ENCODE data around the gene TOMM20. TPM values are rescaled to one million over a fixed set of nuclear protein-coding genes. Genes with fewer than 3 reads are reported as not detected.

Gene TOMM20
- total and polyA plus RNA-seq, 2 of the 8 experiments (the other 6 are each of a cell fraction or from before 2014, with no cell fraction given) = 71.4 to 168 TPM

DNA sequence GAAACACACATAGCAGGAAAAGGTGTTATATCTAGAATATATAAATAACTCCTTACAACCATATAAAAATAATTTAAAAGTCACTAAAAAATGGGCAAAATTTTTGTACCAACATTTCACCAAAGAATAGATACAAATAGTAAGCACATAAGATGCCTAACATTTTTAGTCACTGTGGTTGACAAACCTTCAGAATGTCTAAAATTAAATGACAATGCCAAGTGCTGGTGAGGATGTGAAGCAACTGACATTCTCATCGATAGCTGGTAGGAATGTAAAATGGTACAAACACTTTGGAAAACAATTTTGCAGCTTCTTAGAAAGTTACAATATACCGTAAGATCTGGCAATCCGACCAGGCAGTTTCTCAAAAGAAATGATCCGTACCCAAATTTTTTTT, 14.4 kb upstream of the TOMM20 start (continued):
- no peak for TF ChIP-seq BRCA1 (IDR thresholded peaks at IDR 0.05; ENCODE audit: low read depth, low read length)
- TF ChIP-seq CBX5 (IDR thresholded peaks at IDR 0.05; ENCODE audit: low read depth, low read length) = no peak
- TF ChIP-seq, protein P1, sequence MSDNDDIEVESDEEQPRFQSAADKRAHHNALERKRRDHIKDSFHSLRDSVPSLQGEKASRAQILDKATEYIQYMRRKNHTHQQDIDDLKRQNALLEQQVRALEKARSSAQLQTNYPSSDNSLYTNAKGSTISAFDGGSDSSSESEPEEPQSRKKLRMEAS (IDR thresholded peaks at IDR 0.05) = no peak
- no peak for TF ChIP-seq MAFK (IDR thresholded peaks at IDR 0.05; ENCODE audit: low read depth, low read length)

Data from H1 (cell line).